Fibroblast of mammary gland (primary cell): ENCODE data around the gene HERC3.
A peak's percentile ranks its signal among the peaks of the same experiment; 100 is the strongest.

Source experiments
- DNase-seq: peaks from one replicate; pipeline ENCODE4 v3.0.0-alpha.2; 2010; ENCODE audit warnings: low read depth
- H3K4me3 ChIP-seq: 2 replicates; pipeline ENCODE4 v1.5.1; 2011; ENCODE audit warnings: low read depth, mild to moderate bottlenecking, low read length, moderate library complexity; ENCODE audit not compliant: control insufficient read depth
- TF ChIP-seq, protein P1 (sequence below): conservative IDR thresholded peaks from 2 replicates; pipeline ENCODE4 v1.5.1; 2011; ENCODE audit warnings: low read depth, low read length, inconsistent platforms; ENCODE audit not compliant: control insufficient read depth, insufficient read depth

The HERC3 gene

DNA sequence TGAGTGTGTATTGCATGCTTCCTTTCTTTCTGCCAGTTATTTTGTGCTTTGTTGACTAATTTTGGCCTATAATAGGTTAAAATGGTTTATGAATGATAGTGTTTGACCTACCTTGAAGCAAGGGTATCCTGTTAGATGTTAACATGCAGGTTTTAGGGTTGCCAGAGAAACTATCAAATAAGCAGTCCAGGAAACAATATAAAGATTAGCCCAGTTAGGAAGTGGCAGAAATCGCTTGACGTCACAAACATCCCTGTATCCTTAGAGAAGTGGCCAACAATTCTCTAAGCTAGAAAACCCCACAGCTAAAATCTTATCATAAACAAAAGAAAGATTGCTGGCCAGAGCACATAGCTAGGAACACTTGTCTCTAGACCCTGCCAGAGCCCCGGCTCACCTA lies 101.5 kb downstream of the HERC3 start:
- no peak for DNase-seq
- TF ChIP-seq, protein P1, sequence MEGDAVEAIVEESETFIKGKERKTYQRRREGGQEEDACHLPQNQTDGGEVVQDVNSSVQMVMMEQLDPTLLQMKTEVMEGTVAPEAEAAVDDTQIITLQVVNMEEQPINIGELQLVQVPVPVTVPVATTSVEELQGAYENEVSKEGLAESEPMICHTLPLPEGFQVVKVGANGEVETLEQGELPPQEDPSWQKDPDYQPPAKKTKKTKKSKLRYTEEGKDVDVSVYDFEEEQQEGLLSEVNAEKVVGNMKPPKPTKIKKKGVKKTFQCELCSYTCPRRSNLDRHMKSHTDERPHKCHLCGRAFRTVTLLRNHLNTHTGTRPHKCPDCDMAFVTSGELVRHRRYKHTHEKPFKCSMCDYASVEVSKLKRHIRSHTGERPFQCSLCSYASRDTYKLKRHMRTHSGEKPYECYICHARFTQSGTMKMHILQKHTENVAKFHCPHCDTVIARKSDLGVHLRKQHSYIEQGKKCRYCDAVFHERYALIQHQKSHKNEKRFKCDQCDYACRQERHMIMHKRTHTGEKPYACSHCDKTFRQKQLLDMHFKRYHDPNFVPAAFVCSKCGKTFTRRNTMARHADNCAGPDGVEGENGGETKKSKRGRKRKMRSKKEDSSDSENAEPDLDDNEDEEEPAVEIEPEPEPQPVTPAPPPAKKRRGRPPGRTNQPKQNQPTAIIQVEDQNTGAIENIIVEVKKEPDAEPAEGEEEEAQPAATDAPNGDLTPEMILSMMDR: no peak
- H3K4me3 ChIP-seq: no peak overlapping the region

DNA sequence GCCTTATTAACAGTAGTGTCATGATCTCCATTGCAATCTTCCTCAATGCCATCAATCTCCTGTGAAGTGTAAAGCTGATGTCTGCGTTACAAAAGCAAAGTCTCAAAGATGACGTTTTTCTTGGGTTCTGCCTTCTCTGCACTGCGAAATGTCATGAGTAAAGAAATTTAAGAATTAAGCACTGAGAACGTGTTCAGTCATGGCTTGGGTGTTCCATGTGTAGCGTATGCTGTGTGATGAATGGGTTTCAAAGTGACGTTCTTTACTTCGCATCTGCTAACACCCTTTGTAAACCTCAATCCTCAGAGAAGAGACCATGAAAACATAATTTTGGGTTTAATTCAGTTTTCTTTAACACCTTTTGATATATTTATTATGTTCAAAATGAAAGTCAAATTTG lies 104.3 kb downstream of the HERC3 start:
- peak; percentile 71 for DNase-seq
- TF ChIP-seq, protein P1: no peak
- H3K4me3 ChIP-seq: peak overlapping the region; percentile 75

DNA sequence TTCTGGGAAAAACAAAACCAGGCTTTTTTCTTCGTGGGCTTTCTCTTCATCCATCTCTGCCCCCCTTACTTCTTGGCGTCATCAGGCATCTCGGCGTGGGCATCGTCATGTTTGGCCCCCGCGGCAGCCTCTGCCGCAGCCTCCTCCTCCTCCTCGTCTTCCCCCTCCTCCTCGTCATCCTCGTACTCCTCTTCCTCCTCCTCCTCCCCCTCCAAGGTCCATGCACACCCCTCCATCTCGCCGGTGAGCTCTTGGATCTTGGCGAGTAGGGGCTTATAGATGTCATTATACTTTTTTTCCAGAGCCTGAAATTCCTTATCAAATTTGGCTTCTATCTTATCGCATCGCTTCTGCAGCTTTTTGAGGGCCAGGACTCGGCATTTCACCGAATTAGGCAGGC lies 104.9 kb downstream of the HERC3 start:
- DNase-seq: peak; percentile 69
- TF ChIP-seq, protein P1: no peak
- peak overlapping the region; percentile 75 for H3K4me3 ChIP-seq

DNA sequence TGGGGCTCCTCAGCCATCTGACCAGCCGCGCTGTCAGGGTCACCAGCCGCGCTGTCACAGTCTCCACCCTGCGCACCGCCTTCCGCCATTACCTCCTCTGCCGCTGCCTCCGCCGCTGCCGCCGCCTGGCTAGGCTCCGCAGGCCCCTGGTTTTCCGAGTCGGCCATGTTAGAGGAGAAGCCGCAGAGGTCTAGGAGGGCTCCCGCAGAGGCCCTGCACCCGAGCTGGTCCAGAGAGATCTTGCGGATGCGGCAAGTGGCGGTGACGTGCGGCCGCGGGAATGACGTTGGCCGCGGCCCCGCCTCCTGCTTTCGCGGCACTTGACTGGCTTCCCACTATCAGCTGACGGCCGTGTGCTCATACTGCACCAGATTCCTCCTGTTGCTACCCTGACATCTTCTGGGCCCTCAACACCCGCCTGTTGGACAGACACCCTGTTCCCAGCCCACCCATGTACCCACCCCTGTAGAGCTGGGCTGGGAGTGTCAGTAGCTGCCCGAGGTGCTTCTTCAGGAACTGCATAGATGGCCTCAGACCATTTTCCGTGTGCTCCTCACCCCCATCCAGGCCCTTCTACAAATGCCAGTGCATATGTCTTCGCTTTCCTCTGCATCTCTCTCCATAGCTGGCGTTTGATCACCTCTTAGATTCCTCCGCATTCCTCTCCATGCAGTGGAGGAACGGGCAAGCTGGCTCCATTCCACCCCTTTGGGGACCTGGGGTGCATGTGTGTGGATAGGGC lies 105.5 kb downstream of the HERC3 start, which contains the start of gene NAP1L5:
TSS of gene NAP1L5 (minus strand) at position 242 of the 742 bp plus-strand sequence. CDS start at position 167, 75 bp downstream.
- peak within 1 kb of the TSS; percentile 75 for H3K4me3 ChIP-seq
- TF ChIP-seq, protein P1: no peak
- peak; percentile 83 for DNase-seq

GRCh38 chr4:88698519-88698918 lies 106.2 kb downstream of the HERC3 start:
- DNase-seq: no peak
- no peak overlapping the region for H3K4me3 ChIP-seq
- TF ChIP-seq, protein P1: no peak

- DNase-seq: no peak
- no peak overlapping the region for H3K4me3 ChIP-seq
These were observed 110.5 kb downstream of the HERC3 start for GRCh38 chr4:88702782-88703181.

More at GRCh38 chr4:88702782-88703181, 110.5 kb downstream of the HERC3 start:
- TF ChIP-seq, protein P1: no peak
